Stimulated activated CD8-positive, alpha-beta memory T cell treated with anti-CD3 and anti-CD28 coated beads, Interleukin-7, amount 100 ng/mL, for 48 hours (primary cell): Measurements from ENCODE around the gene PUM1.
"Not testable (repeated sequence)": the region's sequence is repeated elsewhere in the genome, so short reads cannot be mapped to it uniquely, and the experiment has no call there.

ENCODE experiments used
- DNase-seq, 2 donors: peaks; one replicate each; pipeline ENCODE4 v3.0.0-alpha.2; 2020; ENCODE audit warnings: low read depth in 1 of 2; ENCODE audit errors: extremely low read depth in 1 of 2

The PUM1 gene

DNA sequence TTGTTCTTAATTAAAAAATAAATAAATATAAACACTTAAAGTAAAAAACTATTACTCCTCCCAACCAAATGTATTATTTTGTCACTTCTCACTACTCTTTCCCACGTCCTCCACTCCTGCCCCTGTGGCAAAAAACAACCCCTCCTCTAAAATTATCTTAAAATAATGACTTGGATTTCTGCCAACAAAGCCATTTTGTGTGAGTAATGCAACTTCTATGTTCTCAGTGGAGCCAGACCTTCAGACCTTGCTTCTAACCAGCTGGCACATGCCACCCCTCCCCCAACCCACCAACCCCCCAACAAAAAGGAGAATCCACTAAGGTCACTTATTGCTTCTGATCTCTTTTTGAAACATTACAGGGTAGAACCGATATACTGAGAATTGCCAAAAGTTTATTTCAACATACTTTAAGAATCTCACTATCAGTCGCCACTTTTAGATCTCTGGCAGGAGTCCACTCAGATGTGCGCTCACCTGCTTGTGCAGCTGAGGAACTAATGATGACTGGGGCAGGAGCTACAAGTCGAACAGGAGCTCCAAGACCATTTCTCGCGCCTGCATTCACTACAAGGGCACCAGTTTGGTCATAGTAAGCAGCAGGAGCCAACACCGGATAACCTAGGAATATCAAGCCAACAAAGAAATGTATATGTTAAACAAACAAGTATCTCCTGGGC, 98.7 kb downstream of the PUM1 start:
- DNase-seq: no peak

GRCh38 chr1:30965924-30966599, 99.5 kb downstream of the PUM1 start:
- DNase-seq: no peak

- DNase-seq: no peak
Measured at GRCh38 chr1:30964706-30965105, 100.8 kb downstream of the PUM1 start.

GRCh38 chr1:30962609-30963508, 102.7 kb downstream of the PUM1 start:
- DNase-seq: no peak

GRCh38 chr1:30957560-30958222, 107.8 kb downstream of the PUM1 start:
- DNase-seq: no peak

DNA sequence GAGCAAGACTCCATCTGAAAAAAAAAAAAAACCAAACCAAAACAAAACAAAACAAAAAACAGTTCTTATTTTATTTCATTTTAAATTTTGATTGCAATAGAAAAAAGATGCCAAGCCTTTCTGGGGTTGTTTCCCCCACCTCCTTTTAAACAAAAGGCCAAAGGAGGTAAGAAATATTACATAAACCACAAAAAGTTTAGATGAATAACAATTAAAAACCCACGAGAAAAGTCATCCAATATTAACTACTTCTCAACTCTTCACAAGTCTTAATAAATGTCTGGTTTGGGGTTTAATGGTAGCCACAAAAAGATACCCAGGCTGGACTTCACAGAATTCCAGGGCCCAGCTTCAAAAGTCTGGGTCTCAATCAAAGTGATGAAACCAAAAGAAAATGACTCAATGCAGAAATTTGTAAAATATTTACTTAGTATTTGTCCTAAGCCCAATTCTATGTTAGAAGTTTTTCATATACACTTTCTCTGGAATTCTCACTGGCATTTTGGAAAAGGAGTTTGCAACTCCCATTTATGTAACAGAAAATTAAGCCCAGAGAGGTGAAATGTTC, 110.0 kb downstream of the PUM1 start:
- no peak for DNase-seq

GRCh38 chr1:30953685-30954084, 111.8 kb downstream of the PUM1 start:
- DNase-seq: no peak

DNA sequence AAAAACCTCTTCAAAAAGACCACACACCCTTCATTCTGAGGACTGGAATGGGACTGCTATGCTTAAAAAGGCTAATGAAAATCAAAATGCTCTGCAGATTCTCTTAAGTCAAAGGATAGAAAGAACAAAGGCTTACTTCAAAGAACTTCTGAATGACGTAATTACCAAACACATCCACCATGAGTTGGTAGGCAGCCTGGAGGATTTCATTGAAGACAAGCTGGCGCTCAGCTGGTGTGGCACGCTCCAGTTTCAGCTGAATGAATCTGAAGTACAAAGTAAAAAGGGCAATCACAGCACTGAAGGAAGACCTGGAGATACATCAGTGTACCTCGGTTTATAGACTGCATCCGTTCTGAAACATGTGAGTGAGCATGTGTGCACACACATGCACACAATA, 113.4 kb downstream of the PUM1 start:
- DNase-seq: no peak

DNA sequence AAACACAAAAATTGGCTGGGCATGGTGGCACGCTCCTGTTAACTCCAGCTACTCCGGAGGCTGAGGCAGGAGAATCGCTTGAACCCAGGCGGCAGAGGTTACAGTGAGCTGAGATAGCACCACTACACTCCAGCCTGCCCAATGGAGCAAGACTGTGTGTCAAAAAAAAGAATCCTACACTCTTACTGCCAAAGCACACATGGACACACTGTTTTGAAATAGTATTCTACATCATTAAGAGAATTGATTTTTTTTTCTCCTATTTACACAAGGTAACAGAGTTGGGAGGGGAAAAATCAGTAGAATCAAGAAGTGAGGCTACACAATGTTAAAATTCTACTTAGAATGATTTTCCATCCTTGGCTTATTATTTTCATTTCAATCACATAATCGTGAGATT, 114.8 kb downstream of the PUM1 start:
- DNase-seq: no peak

- no peak for DNase-seq
Measured at GRCh38 chr1:30950053-30950452, 115.5 kb downstream of the PUM1 start.

DNA sequence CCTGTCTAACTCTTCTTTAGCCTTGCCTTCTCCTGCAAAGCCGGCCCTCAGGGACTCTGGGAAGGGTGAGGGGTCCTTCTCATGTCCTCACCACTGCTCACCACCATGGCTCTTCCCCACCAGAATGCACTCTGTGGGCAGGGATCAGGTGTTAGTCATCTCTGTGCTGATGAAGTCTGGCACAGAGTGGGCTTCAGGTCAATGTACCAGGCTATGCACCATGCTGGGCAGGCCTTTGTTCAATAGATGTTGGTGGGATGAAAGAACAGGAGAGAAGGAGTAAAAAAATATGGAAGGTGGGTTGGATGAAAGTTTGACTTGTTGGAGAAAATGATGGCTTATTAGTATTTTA, 116.1 kb downstream of the PUM1 start:
- DNase-seq: not testable (repeated sequence)

DNA sequence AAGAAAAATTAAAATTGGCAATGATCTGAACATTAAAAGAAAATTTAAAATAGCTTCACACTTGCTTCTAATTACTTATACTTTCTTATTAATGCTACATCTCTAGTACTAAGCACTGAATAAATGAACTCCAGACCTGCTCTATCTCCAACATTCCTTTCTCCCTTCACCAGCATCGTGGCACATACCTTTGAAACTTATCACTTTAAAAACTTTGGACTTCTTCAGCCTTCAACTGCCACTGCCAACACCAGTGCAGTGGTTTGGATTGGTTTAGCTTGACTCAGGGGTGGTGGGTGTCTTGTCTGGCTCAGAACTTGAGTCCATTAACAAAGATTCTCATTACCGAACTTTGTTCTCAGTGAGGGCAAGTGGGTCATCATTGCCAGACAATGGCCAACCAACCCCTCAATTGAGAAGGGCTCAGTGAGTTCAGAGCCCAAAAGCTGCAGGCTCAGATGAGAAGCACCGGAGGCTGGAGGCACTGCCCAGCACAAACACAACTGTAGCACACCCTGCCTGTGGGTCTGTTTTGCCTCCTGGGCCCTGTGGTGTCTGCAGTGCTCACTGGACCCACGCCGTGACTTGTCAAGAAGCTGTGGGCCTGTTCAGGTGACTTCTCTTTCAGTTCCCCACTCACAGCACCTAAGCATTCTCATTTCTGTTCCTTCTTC, 116.6 kb downstream of the PUM1 start:
- not testable (repeated sequence) for DNase-seq

DNA sequence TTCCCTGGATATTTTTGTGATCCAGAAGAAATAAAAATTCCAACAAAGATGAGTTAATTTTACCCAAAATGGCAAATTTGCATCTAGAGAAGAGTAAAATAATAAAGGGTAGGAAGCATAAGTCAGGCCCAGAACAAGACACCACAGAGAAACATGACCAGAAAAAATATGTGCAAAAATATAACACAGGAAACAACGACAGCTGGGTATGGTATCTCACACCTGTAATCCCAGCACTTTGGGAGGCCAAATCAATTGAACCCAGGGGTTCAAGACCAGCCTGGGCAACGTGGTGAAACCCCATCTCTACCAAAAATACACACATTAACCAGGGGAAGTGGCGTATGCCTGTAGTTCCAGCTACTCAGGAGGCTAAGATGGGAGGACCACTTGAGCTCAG, 117.2 kb downstream of the PUM1 start:
- DNase-seq: no peak

DNA sequence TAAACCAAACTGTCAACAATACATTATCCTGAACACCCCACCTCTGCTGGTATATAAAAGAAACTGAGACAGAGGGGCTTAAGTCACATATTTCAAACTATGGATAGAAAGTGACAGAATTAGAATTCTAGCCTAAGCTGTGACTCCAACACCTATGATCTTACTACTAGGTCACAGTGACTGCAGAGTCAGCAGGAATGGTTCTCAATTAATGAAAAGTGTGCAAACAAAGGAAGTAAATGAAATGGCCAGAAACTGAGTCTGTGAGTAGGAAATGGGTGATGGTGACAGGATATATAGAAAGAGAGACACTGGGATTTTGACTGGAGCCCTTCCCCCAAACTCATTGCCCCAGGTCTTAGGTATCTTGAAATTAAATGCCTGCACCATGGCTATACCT, 118.3 kb downstream of the PUM1 start:
- no peak for DNase-seq

- DNase-seq: no peak
Measured at GRCh38 chr1:30942326-30942963, 123.1 kb downstream of the PUM1 start.

DNA sequence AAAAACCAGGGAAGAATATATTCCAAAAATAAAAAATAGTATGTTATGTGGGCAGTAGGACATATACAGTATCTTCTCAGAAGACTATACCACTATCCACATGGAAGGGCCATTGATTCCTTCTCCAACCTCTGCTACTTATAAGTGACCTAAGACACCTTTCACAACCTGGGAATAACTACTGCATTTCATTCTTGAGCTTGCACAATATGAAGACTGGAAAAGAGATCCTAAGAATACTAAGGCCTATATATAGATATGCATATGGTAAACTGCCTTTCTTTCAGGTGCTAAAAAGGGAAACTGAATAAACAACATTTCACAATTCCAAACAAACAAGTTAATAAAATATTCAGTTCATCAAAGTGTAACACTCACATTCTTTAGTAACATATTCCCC, 125.0 kb downstream of the PUM1 start:
- no peak for DNase-seq

DNA sequence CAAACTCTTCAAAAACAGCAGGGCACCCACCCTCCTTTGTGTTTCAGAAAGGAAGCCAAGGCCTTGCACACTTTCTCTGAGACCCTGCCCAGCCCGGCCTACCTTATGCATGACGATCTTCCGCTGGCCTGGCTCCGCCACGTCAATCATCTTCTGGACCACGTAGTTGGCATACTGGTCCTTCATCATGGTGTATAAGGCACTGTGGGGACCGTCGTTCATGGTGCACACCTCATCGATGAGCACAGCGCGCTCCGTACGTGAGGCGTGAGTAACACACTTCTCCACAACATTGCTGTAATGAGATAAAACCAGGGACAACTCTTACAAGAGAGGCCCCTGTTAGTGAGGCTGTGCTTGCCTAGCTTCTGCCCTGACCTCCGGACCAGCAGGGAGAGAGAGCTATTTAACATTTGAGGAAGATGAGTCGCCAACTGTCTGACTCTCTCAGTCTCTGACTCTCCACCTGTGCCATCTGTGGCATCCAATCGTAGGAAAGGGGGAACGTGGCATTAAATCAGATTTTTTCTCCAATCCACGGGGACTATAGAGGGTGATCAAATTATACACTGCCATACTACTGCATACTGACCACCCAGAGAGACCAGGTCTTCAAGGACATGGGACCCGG, 128.9 kb downstream of the PUM1 start:
- DNase-seq: no peak

DNA sequence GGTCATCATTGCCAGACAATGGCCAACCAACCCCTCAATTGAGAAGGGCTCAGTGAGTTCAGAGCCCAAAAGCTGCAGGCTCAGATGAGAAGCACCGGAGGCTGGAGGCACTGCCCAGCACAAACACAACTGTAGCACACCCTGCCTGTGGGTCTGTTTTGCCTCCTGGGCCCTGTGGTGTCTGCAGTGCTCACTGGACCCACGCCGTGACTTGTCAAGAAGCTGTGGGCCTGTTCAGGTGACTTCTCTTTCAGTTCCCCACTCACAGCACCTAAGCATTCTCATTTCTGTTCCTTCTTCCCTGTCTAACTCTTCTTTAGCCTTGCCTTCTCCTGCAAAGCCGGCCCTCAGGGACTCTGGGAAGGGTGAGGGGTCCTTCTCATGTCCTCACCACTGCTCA, 129.8 kb downstream of the PUM1 start:
- not testable (repeated sequence) for DNase-seq

DNA sequence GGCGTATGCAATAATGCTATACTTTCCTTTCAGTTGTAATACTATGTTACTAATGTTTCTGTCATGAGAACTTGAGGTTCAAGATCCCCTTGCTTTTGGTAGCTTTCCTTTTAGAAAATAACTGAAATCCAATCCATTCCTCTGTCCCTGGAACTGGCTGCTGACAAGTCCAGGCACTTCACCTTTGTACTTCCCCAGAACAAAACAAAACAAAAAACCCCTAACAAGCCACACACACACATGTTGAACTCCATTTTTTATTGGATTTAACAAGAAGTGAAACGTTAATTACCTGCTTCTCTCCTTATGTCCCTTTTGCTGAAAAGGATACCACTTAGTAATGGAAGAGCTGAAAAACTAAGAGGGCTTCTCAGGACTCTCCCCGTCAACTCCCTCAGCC, 130.9 kb downstream of the PUM1 start:
- no peak for DNase-seq

DNA sequence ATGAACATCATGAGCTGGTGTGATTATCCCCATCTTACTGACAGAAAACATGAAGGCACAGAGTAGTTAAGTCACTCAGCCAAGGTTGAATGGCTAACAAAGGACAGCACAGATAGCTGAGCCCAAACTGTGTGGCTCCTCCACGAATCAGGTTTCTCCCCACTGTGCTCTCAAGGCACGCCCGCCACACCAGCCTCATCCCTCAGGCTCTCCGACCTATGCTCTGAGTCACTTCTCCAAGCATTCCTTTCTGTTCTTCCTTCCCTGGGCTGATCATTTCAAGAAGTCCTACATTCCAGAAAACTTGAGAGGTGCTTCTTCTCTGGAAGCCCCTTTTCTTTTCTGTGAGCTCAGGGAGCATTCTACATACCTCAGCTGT, 131.7 kb downstream of the PUM1 start:
- DNase-seq: no peak
